ENCODE data around the gene IL1RAPL1.

Gene IL1RAPL1

GRCh38 chrX:28668303-28668702 is 81.1 kb downstream of the IL1RAPL1 start:
- Histone ChIP-seq H2AFZ (ENCODE audit: low read length) (no peak overlapping the region), H3K79me2 (ENCODE audit: insufficient read depth, low read length) (no peaks in the 10 kb centered on the region), H3K27me3 (ENCODE audit: insufficient read depth, low read length, poor library complexity, severe bottlenecking) (no peaks in the 10 kb centered on the region), H3K9me3 (ENCODE audit: insufficient read depth, low read depth, low read length) (no peaks in the 10 kb centered on the region), H3K4me3 (ENCODE audit: low read length, poor library complexity, severe bottlenecking) (no peak overlapping the region), H3K4me2 (ENCODE audit: low read depth, low read length, poor library complexity, severe bottlenecking) (no peak overlapping the region), H3K4me1 (ENCODE audit: insufficient read depth, low read length, poor library complexity, severe bottlenecking) (no peaks in the 10 kb centered on the region), H4K20me1 (ENCODE audit: insufficient read depth, low read length, poor library complexity, severe bottlenecking) (no peaks in the 10 kb centered on the region), H3F3A (ENCODE audit: low read depth) (no peaks in the 10 kb centered on the region), H3K36me3 (ENCODE audit: insufficient read depth, low read length) (no peaks in the 10 kb centered on the region), H3K9me2 (replicated peaks; ENCODE audit: low read depth, low read length) (no peaks in the 10 kb centered on the region), H3K9ac (ENCODE audit: low read depth, low read length, poor library complexity, severe bottlenecking) (no peak overlapping the region)
- TF ChIP-seq EZH2phosphoT487 (IDR thresholded peaks at IDR 0.05; ENCODE audit: borderline replicate concordance): no peak
- TF ChIP-seq CTCF (conservative IDR thresholded peaks at IDR 0.05; ENCODE audit: low read length): no peak

- H3K9ac ChIP-seq (ENCODE audit: low read depth, low read length, poor library complexity, severe bottlenecking): no peak overlapping the region
Observed at GRCh38 chrX:28668957-28669356, 81.7 kb downstream of the IL1RAPL1 start.

GRCh38 chrX:28670074-28670473 is 82.8 kb downstream of the IL1RAPL1 start:
- Histone ChIP-seq H3K4me1 (ENCODE audit: insufficient read depth, low read length, poor library complexity, severe bottlenecking) (no peaks in the 10 kb centered on the region), H3K9me2 (replicated peaks; ENCODE audit: low read depth, low read length) (no peaks in the 10 kb centered on the region), H3K9ac (ENCODE audit: low read depth, low read length, poor library complexity, severe bottlenecking) (no peak overlapping the region), H3K27me3 (ENCODE audit: insufficient read depth, low read length, poor library complexity, severe bottlenecking) (no peaks in the 10 kb centered on the region), H3K36me3 (ENCODE audit: insufficient read depth, low read length) (no peaks in the 10 kb centered on the region), H2AFZ (ENCODE audit: low read length) (no peak overlapping the region), H3K4me3 (ENCODE audit: low read length, poor library complexity, severe bottlenecking) (no peak overlapping the region), H4K20me1 (ENCODE audit: insufficient read depth, low read length, poor library complexity, severe bottlenecking) (no peaks in the 10 kb centered on the region), H3K9me3 (ENCODE audit: insufficient read depth, low read depth, low read length) (no peaks in the 10 kb centered on the region), H3K4me2 (ENCODE audit: low read depth, low read length, poor library complexity, severe bottlenecking) (no peak overlapping the region), H3K79me2 (ENCODE audit: insufficient read depth, low read length) (no peaks in the 10 kb centered on the region), H3F3A (ENCODE audit: low read depth) (no peaks in the 10 kb centered on the region)
- TF ChIP-seq EZH2phosphoT487 (IDR thresholded peaks at IDR 0.05; ENCODE audit: borderline replicate concordance) (no peak), CTCF (conservative IDR thresholded peaks at IDR 0.05; ENCODE audit: low read length) (no peak)

More at GRCh38 chrX:28668957-28669356, 81.7 kb downstream of the IL1RAPL1 start:
- H3K4me1 ChIP-seq (ENCODE audit: insufficient read depth, low read length, poor library complexity, severe bottlenecking): no peaks in the 10 kb centered on the region
- H2AFZ ChIP-seq (ENCODE audit: low read length): no peak overlapping the region
- no peak overlapping the region for H3K4me2 ChIP-seq (ENCODE audit: low read depth, low read length, poor library complexity, severe bottlenecking)
- TF ChIP-seq CTCF (conservative IDR thresholded peaks at IDR 0.05; ENCODE audit: low read length): no peak
- TF ChIP-seq EZH2phosphoT487 (IDR thresholded peaks at IDR 0.05; ENCODE audit: borderline replicate concordance): no peak
- H3F3A ChIP-seq (ENCODE audit: low read depth): no peaks in the 10 kb centered on the region
- H3K9me2 ChIP-seq (replicated peaks; ENCODE audit: low read depth, low read length): no peaks in the 10 kb centered on the region
- no peaks in the 10 kb centered on the region for H3K36me3 ChIP-seq (ENCODE audit: insufficient read depth, low read length)
- no peak overlapping the region for H3K4me3 ChIP-seq (ENCODE audit: low read length, poor library complexity, severe bottlenecking)
- no peaks in the 10 kb centered on the region for H3K79me2 ChIP-seq (ENCODE audit: insufficient read depth, low read length)
- no peaks in the 10 kb centered on the region for H3K9me3 ChIP-seq (ENCODE audit: insufficient read depth, low read depth, low read length)
- H4K20me1 ChIP-seq (ENCODE audit: insufficient read depth, low read length, poor library complexity, severe bottlenecking): no peaks in the 10 kb centered on the region
- H3K27me3 ChIP-seq (ENCODE audit: insufficient read depth, low read length, poor library complexity, severe bottlenecking): no peaks in the 10 kb centered on the region
